Liver (tissue), 9 donors: Measurements from ENCODE around the gene MGAT3. TPM values are rescaled to one million over a fixed set of nuclear protein-coding genes. Genes with fewer than 3 reads are reported as not detected.

Source experiments
- DNase-seq: peaks from one replicate; pipeline ENCODE4 v3.0.0-alpha.2; 2017; ENCODE audit warnings: low spot score
- H3K27ac ChIP-seq, 2 donors: one replicate each; pipeline ENCODE4 v1.7.0; 2013; ENCODE audit warnings: inconsistent platforms in 2 of 2, low read length in 2 of 2, control low read depth in 1 of 2, low read depth in 1 of 2, mild to moderate bottlenecking in 1 of 2
- H3K27me3 ChIP-seq, 4 donors: one replicate each; pipeline versions ENCODE4 v1.6.1 to v1.7.0; 2013; ENCODE audit warnings: low read length in 3 of 4, inconsistent platforms in 1 of 4, mild to moderate bottlenecking in 1 of 4, moderate library complexity in 1 of 4; ENCODE audit not compliant: control insufficient read depth in 4 of 4, insufficient read depth in 4 of 4
- H3K36me3 ChIP-seq, 4 donors: one replicate each; pipeline versions ENCODE4 v1.6.1 to v1.7.0; 2013; ENCODE audit warnings: low read length in 3 of 4, mild to moderate bottlenecking in 3 of 4, low read depth in 1 of 4, moderate library complexity in 1 of 4; ENCODE audit not compliant: control insufficient read depth in 4 of 4, insufficient read depth in 3 of 4
- H3K4me1 ChIP-seq, 4 donors: one replicate each; pipeline versions ENCODE4 v1.6.1 to v1.7.0; 2013; ENCODE audit warnings: low read length in 3 of 4, mild to moderate bottlenecking in 3 of 4, moderate library complexity in 1 of 4; ENCODE audit not compliant: control insufficient read depth in 4 of 4, insufficient read depth in 4 of 4
- H3K4me3 ChIP-seq, 3 donors: one replicate each; pipeline versions ENCODE4 v1.6.1 to v1.7.0; 2013; ENCODE audit warnings: low read length in 3 of 3, control low read depth in 1 of 3, low read depth in 1 of 3, mild to moderate bottlenecking in 1 of 3
- H3K9ac ChIP-seq, 2 donors: one replicate each; pipeline ENCODE4 v1.7.0; 2013; ENCODE audit warnings: low read length in 2 of 2, mild to moderate bottlenecking in 2 of 2, moderate library complexity in 2 of 2, control low read depth in 1 of 2, low read depth in 1 of 2
- H3K9me3 ChIP-seq, 4 donors: one replicate each; pipeline versions ENCODE4 v1.6.1 to v1.7.0; 2013; ENCODE audit warnings: low read length in 3 of 4; ENCODE audit not compliant: control insufficient read depth in 4 of 4
- EGR1 ChIP-seq, 2 donors: IDR thresholded peaks; 2 replicates each; pipeline ENCODE4 v1.6.1; 2016 to 2018; ENCODE audit warnings: antibody characterized with exemption in 2 of 2, low read depth in 2 of 2
- FOXA1 ChIP-seq: IDR thresholded peaks from 2 replicates; pipeline ENCODE4 v1.6.1; 2016; ENCODE audit warnings: antibody characterized with exemption
- FOXA2 ChIP-seq: IDR thresholded peaks from 2 replicates; pipeline ENCODE4 v1.6.1; 2016; ENCODE audit warnings: antibody characterized with exemption
- GABPA ChIP-seq, 2 donors: IDR thresholded peaks in 1 of 2; conservative IDR thresholded peaks in 1 of 2; 2 replicates each; pipeline ENCODE4 v1.6.1; 2016; ENCODE audit warnings: antibody characterized with exemption in 2 of 2, mild to moderate bottlenecking in 1 of 2, moderate library complexity in 1 of 2
- HNF4A ChIP-seq, 2 donors: conservative IDR thresholded peaks; 2 replicates each; pipeline ENCODE4 v1.6.1; 2016; ENCODE audit warnings: antibody characterized with exemption in 2 of 2, mild to moderate bottlenecking in 2 of 2
- HNF4G ChIP-seq: IDR thresholded peaks from 2 replicates; pipeline ENCODE4 v1.6.1; 2016; ENCODE audit warnings: antibody characterized with exemption
- JUND ChIP-seq, 2 donors: IDR thresholded peaks; 2 replicates each; pipeline ENCODE4 v1.6.1; 2016; ENCODE audit warnings: antibody characterized with exemption in 2 of 2
- NR2F2 ChIP-seq: IDR thresholded peaks from 2 replicates; pipeline ENCODE4 v1.6.1; 2016; ENCODE audit warnings: antibody characterized with exemption
- TAF1 ChIP-seq: conservative IDR thresholded peaks from 2 replicates; pipeline ENCODE4 v1.6.1; 2016; ENCODE audit warnings: antibody characterized with exemption, mild to moderate bottlenecking
- YY1 ChIP-seq: IDR thresholded peaks from 2 replicates; pipeline ENCODE4 v1.6.1; 2016; ENCODE audit warnings: antibody characterized with exemption, mild to moderate bottlenecking
- WGBS: extraction: QIAGEN DNeasy Blood & Tissue Kit; methylation state at CpG from one replicate; pipeline ENCODE4 v1.1.7; 2013; 5-methylcytosine and 5-hydroxymethylcytosine counted together
- polyA plus RNA-seq, 2 donors: library from polyadenylated mRNA; stranded (reverse) in 1 of 2; unstranded in 1 of 2; fragments of 200-250 nt in 1 of 2; fragments of >200 nt in 1 of 2; fragmentation: Nextera tagmentation in 1 of 2; extraction: Ambion mirVana in 1 of 2; gene quantifications; one replicate each; pipeline versions ENCODE4 v1.2.1 to v1.2.3, GENCODE V29; 2013 to 2015
- total RNA-seq, 2 donors: library from RNA; depleted of rRNA; stranded (reverse); fragments of >200 nt; gene quantifications; one replicate each; pipeline ENCODE4 v1.2.3, GENCODE V29; 2014
- TF ChIP-seq, protein P1 (sequence below): IDR thresholded peaks from 2 replicates; pipeline ENCODE4 v1.6.1; 2016; ENCODE audit warnings: antibody characterized with exemption
- TF ChIP-seq, protein P2 (sequence below): IDR thresholded peaks from 2 replicates; pipeline ENCODE4 v1.6.1; 2016; ENCODE audit warnings: antibody characterized with exemption
- TF ChIP-seq, protein P3 (sequence below): IDR thresholded peaks from 2 replicates; pipeline ENCODE4 v1.6.1; 2016; ENCODE audit warnings: antibody characterized with exemption
- TF ChIP-seq, protein P4 (sequence below): fragments of 150-350 bp; IDR thresholded peaks from 2 replicates; pipeline ENCODE4 v1.5.1; 2017; ENCODE audit warnings: improper control_type of control experiment, low read depth, low read length; ENCODE audit not compliant: missing input control
- donor health status: healthy.
- donor health status: healthy.
- donor health status: healthy.
- donor health status: healthy.
- donor health status: healthy.

Gene MGAT3
- total and polyA plus RNA-seq, 4 donors: 0.03 to 7.6 (median 0.10) TPM

DNA sequence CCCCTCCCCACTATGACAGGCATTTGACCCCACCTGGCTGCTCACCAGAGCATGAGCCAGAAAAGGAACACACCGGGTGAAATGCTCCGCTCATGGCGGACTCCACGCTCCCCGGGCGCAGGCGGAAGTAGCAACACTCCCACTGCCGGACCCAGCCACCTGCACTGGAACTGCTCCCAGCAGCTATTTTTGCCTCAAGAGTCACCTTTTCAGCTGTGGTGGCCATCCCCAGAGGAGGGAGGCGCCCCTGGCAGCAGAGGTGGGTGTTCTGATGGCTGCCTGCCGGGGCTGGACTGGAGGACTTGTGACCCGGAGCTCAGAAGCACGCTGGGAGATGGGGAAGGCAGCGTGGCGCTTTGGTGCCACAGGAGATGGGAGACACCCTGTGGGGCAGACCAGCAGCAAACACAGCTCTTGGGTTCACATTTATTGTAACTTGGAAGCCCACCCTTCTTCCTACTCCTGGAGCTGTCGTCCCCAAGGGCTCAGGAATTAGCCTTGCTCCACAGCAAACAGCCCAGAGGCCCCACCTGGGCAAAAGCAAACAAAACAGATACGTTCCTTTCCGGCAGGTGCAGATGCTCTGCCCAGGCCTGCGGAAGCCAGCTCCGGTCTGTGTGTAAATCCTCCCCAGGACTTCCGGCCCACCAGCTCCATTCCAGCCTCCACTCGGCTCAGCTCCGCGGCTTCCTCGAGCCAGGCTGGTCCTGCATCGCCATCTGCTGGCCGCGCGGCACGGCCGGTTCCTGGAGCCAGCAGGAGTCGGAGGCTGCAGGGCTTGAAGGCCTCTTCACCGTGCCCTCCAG is 72.1 kb downstream of the MGAT3 start (continued):
- TF ChIP-seq GABPA (IDR thresholded peaks at IDR 0.05 in 1 of 2, conservative IDR thresholded peaks at IDR 0.05 in 1 of 2) (peak; percentile 61 to 76), EGR1 (IDR thresholded peaks at IDR 0.05; ENCODE audit: low read depth in 2 of 2) (no peak), JUND (IDR thresholded peaks at IDR 0.05) (no peak), FOXA2 (no peak)
- TF ChIP-seq, protein P1, sequence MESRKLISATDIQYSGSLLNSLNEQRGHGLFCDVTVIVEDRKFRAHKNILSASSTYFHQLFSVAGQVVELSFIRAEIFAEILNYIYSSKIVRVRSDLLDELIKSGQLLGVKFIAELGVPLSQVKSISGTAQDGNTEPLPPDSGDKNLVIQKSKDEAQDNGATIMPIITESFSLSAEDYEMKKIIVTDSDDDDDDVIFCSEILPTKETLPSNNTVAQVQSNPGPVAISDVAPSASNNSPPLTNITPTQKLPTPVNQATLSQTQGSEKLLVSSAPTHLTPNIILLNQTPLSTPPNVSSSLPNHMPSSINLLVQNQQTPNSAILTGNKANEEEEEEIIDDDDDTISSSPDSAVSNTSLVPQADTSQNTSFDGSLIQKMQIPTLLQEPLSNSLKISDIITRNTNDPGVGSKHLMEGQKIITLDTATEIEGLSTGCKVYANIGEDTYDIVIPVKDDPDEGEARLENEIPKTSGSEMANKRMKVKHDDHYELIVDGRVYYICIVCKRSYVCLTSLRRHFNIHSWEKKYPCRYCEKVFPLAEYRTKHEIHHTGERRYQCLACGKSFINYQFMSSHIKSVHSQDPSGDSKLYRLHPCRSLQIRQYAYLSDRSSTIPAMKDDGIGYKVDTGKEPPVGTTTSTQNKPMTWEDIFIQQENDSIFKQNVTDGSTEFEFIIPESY: no peak
- TF ChIP-seq, protein P2, sequence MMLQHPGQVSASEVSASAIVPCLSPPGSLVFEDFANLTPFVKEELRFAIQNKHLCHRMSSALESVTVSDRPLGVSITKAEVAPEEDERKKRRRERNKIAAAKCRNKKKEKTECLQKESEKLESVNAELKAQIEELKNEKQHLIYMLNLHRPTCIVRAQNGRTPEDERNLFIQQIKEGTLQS: no peak
- TF ChIP-seq, protein P3, sequence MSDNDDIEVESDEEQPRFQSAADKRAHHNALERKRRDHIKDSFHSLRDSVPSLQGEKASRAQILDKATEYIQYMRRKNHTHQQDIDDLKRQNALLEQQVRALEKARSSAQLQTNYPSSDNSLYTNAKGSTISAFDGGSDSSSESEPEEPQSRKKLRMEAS: no peak

DNA sequence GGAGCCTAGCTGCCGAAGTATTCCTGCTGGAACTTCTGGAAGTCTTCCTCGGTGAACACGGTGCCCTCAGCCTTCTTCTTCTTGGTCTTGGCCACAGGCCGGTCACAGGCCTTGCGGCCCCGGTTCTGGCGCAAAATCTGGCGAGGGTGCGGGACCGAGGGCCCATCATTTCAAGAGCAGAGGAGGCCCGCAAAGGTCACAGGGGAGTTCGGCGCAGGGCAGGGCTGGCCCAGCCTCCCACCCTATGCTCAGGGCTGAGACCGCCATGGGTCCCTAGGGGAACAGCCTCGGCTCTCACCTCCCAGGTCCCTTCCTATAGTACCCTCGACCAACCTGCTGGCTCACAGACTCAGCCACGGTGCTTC is 72.7 kb downstream of the MGAT3 start:
- Histone ChIP-seq H3K4me3 (no peak overlapping the region), H3K4me1 (peaks cover 17 to 59% (median 52%) of the 10 kb centered on the region in 4 donors), H3K36me3 (peaks cover 0 to 6% (median 4%) of the 10 kb centered on the region in 4 donors), H3K9ac (no peak overlapping the region), H3K27me3 (no peaks in the 10 kb centered on the region), H3K27ac (peak overlapping the region in 1 of 2 donors; percentile 11), H3K9me3 (no peaks in the 10 kb centered on the region)
- no peak for DNase-seq
- WGBS: 61% methylated on average over 17 of the region's 17 CpGs
- TF ChIP-seq GABPA (IDR thresholded peaks at IDR 0.05 in 1 of 2, conservative IDR thresholded peaks at IDR 0.05 in 1 of 2) (no peak), HNF4G (no peak), FOXA1 (no peak), TAF1 (no peak), NR2F2 (no peak), YY1 (no peak), EGR1 (IDR thresholded peaks at IDR 0.05; ENCODE audit: low read depth in 2 of 2) (no peak), HNF4A (conservative IDR thresholded peaks at IDR 0.05) (no peak), FOXA2 (no peak)
- TF ChIP-seq, protein P4, sequence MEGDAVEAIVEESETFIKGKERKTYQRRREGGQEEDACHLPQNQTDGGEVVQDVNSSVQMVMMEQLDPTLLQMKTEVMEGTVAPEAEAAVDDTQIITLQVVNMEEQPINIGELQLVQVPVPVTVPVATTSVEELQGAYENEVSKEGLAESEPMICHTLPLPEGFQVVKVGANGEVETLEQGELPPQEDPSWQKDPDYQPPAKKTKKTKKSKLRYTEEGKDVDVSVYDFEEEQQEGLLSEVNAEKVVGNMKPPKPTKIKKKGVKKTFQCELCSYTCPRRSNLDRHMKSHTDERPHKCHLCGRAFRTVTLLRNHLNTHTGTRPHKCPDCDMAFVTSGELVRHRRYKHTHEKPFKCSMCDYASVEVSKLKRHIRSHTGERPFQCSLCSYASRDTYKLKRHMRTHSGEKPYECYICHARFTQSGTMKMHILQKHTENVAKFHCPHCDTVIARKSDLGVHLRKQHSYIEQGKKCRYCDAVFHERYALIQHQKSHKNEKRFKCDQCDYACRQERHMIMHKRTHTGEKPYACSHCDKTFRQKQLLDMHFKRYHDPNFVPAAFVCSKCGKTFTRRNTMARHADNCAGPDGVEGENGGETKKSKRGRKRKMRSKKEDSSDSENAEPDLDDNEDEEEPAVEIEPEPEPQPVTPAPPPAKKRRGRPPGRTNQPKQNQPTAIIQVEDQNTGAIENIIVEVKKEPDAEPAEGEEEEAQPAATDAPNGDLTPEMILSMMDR: no peak
- TF ChIP-seq, protein P1: no peak
- TF ChIP-seq, protein P3: no peak
